ENCODE results near the gene SEPTIN5.

Gene SEPTIN5

GRCh38 chr22:19745155-19746101 is 31.1 kb downstream of the SEPTIN5 start:
- no peak for TF ChIP-seq GATA3 (IDR thresholded peaks at IDR 0.05; ENCODE audit: low read depth, low read length)
- no peak for TF ChIP-seq GATA2 (IDR thresholded peaks at IDR 0.05; ENCODE audit: low read depth, low read length)

- TF ChIP-seq GATA2 (IDR thresholded peaks at IDR 0.05; ENCODE audit: low read depth, low read length) (no peak), GATA3 (IDR thresholded peaks at IDR 0.05; ENCODE audit: low read depth, low read length) (no peak)
Measured at GRCh38 chr22:19746726-19747125, 32.4 kb downstream of the SEPTIN5 start.

- TF ChIP-seq GATA2 (IDR thresholded peaks at IDR 0.05; ENCODE audit: low read depth, low read length), result no peak
- TF ChIP-seq GATA3 (IDR thresholded peaks at IDR 0.05; ENCODE audit: low read depth, low read length), result no peak
Measured at GRCh38 chr22:19747551-19747950, 33.2 kb downstream of the SEPTIN5 start.

- TF ChIP-seq GATA2 (IDR thresholded peaks at IDR 0.05; ENCODE audit: low read depth, low read length) (no peak), GATA3 (IDR thresholded peaks at IDR 0.05; ENCODE audit: low read depth, low read length) (no peak)
Measured at GRCh38 chr22:19748139-19748538, 33.8 kb downstream of the SEPTIN5 start.

- TF ChIP-seq GATA3 (IDR thresholded peaks at IDR 0.05; ENCODE audit: low read depth, low read length) (no peak), GATA2 (IDR thresholded peaks at IDR 0.05; ENCODE audit: low read depth, low read length) (no peak)
Measured at GRCh38 chr22:19748991-19749664, 34.8 kb downstream of the SEPTIN5 start.

- TF ChIP-seq GATA2 (IDR thresholded peaks at IDR 0.05; ENCODE audit: low read depth, low read length), result no peak
- no peak for TF ChIP-seq GATA3 (IDR thresholded peaks at IDR 0.05; ENCODE audit: low read depth, low read length)
Measured at GRCh38 chr22:19749876-19750275, 35.6 kb downstream of the SEPTIN5 start.

- TF ChIP-seq GATA2 (IDR thresholded peaks at IDR 0.05; ENCODE audit: low read depth, low read length) (no peak), GATA3 (IDR thresholded peaks at IDR 0.05; ENCODE audit: low read depth, low read length) (no peak)
Measured at GRCh38 chr22:19750507-19751490, 36.5 kb downstream of the SEPTIN5 start.

GRCh38 chr22:19751497-19752245 is 37.4 kb downstream of the SEPTIN5 start:
- no peak for TF ChIP-seq GATA2 (IDR thresholded peaks at IDR 0.05; ENCODE audit: low read depth, low read length)
- no peak for TF ChIP-seq GATA3 (IDR thresholded peaks at IDR 0.05; ENCODE audit: low read depth, low read length)

GRCh38 chr22:19753090-19753842 is 39.0 kb downstream of the SEPTIN5 start:
- TF ChIP-seq GATA3 (IDR thresholded peaks at IDR 0.05; ENCODE audit: low read depth, low read length) (no peak), GATA2 (IDR thresholded peaks at IDR 0.05; ENCODE audit: low read depth, low read length) (no peak)

GRCh38 chr22:19753996-19754700 is 39.8 kb downstream of the SEPTIN5 start:
- no peak for TF ChIP-seq GATA3 (IDR thresholded peaks at IDR 0.05; ENCODE audit: low read depth, low read length)
- TF ChIP-seq GATA2 (IDR thresholded peaks at IDR 0.05; ENCODE audit: low read depth, low read length), result no peak

GRCh38 chr22:19754701-19755144 is 40.4 kb downstream of the SEPTIN5 start:
- TF ChIP-seq GATA2 (IDR thresholded peaks at IDR 0.05; ENCODE audit: low read depth, low read length) (no peak), GATA3 (IDR thresholded peaks at IDR 0.05; ENCODE audit: low read depth, low read length) (no peak)

All from SH-SY5Y (cell line).